ENCODE measurements around the gene STOX1.
"Not testable (repeated sequence)": the region's sequence is repeated elsewhere in the genome, so short reads cannot be mapped to it uniquely, and the experiment has no call there.

Gene STOX1, protein sequence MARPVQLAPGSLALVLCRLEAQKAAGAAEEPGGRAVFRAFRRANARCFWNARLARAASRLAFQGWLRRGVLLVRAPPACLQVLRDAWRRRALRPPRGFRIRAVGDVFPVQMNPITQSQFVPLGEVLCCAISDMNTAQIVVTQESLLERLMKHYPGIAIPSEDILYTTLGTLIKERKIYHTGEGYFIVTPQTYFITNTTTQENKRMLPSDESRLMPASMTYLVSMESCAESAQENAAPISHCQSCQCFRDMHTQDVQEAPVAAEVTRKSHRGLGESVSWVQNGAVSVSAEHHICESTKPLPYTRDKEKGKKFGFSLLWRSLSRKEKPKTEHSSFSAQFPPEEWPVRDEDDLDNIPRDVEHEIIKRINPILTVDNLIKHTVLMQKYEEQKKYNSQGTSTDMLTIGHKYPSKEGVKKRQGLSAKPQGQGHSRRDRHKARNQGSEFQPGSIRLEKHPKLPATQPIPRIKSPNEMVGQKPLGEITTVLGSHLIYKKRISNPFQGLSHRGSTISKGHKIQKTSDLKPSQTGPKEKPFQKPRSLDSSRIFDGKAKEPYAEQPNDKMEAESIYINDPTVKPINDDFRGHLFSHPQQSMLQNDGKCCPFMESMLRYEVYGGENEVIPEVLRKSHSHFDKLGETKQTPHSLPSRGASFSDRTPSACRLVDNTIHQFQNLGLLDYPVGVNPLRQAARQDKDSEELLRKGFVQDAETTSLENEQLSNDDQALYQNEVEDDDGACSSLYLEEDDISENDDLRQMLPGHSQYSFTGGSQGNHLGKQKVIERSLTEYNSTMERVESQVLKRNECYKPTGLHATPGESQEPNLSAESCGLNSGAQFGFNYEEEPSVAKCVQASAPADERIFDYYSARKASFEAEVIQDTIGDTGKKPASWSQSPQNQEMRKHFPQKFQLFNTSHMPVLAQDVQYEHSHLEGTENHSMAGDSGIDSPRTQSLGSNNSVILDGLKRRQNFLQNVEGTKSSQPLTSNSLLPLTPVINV

GRCh38 chr10:68826764-68827591 is at the start of gene STOX1:
Gene STOX1 (plus strand): TSS chr10:68827531. CDS start chr10:68827624, 93 bp downstream.
- in situ Hi-C loops (cut with HindIII; ENCODE audit: low sequenced_read_pairs): no loop called here

DNA sequence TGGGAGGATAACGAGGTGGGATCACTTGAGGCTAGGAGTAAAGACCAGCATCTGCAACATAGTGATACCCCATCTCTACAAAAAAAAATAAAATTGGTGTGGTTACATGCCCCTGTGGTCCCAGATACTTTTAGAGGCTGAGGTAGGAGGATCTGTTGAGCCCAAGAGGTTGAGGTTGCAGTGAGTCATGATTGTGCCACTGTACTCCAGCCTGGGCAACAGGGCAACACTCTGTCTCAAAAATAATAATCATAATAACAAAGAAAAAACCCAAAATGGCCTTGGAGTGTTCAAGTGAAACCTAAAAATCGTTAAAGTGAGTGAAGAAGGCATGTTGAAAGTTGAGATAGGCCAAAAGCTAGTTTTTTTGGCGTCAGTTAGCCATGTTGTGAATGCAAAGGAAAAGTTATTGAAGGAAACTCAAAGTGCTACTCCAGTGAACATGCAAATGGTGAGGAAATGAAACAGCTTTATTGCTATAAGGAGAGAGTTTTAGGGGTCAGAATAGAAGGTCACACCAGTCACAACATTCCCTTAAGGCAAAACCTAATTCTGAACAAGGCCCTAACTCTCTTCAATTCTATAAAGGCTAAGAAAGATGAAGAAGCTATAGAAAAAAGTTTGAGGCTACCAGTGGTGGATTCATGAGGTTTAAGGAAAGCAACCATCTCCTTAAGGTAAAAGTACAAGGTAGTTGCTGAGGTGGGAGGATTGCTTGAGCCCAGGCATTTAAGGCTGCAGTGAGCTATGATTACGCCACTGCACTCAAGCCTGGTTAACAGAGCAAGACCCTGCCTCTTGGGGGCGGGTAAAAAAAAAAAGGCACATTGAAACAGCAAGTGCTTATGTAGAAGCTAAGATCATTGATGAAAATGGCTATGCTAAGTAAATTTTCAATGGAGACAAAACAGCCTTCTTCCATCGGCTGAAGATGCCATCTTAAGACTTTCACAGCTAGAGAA is 45.4 kb upstream of the STOX1 start:
- in situ Hi-C loops (cut with HindIII; ENCODE audit: low sequenced_read_pairs): no loop called here

GRCh38 chr10:68784476-68784875 is 42.9 kb upstream of the STOX1 start:
- in situ Hi-C loops (cut with HindIII; ENCODE audit: low sequenced_read_pairs): no loop called here

DNA sequence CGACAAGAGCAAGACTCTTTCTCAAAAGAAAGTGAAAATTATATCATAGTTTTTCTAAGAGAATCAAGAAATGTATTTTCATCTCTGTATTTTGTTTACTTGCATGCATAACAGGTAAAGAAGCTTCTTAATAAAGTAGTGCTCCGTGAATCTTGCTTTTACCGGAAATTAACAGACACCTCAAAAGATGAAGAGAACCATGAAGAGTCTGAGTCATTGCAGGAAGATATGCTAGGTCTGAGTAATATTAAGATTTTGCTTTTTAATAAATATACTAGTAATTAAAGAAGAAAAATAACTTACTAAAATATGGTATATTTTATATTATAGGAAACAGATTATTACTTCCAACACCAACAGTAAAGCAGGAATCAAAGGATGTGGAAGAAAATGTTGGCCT is 39.5 kb upstream of the STOX1 start:
- in situ Hi-C loops (cut with HindIII; ENCODE audit: low sequenced_read_pairs): no loop called here

DNA sequence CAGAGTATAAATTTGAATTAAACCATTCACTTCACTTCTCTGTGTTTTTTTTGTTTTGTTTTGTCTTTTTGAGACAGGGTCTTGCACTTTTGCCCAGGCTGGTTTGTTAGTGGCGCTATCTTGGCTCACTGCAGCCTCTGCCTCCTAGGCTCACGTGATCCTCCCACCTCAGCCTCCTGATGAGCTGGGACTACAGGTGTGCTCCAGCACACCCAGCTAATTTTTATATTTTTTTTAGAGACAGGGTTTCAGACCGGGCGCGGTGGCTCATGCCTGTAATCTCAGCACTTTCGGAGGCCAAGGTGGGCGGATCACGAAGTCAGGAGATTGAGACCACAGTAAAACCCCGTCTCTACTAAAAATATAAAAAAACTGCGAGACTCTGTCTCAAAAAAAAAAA is 36.9 kb upstream of the STOX1 start:
- in situ Hi-C loops (cut with HindIII; ENCODE audit: low sequenced_read_pairs): no loop called here

DNA sequence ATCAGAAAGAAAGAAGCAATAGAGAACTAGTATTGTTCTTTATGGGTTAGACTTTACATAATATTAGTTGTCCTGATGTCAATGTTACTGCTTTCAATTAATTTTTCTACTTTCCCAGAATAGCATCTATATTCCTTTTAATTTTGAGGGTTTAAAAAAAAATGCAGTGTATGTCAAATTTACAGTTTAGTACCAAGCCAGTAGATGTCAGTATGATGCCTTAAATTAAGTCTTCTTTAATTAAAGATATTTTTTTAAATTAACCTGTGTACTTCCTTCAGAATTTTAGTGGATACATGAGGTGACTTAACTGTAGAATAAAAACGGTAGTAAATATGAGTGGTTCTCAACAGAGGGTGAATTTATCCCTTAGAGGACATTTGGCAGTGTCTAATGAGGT is 35.2 kb upstream of the STOX1 start:
- in situ Hi-C loops (cut with HindIII; ENCODE audit: low sequenced_read_pairs): no loop called here

DNA sequence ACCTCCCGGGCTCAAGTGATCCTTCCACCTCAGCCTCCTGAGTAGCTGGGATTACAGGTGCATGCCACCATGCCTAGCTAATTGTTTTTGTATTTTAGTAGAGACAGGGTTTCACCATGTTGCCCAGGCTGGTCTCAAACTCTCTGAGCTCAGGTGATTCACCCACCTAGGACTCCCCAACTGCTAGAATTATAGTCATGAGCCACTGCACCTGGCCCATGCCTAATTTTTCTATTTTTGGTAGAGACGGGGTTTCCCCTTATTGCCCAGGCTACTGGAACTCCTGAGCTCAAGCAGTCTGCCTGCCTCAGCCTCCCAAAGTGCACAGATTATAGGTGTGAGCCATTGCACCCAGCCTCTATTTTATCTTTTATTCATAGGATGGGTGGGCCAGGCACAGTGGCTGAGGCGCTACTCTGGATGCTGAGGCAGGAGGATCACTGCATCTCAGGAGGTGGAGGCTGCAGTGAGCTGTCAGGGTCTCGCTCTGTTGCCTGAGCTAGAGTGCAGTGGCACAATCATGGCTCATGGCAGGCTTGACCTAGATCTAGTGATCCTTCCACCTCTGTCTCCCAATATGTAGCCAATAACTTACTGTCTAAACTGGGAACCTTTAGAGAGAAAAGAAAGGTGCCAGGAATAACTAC is 31.3 kb upstream of the STOX1 start:
- in situ Hi-C loops (cut with HindIII; ENCODE audit: low sequenced_read_pairs): no loop called here

- in situ Hi-C loops (cut with HindIII; ENCODE audit: low sequenced_read_pairs): no loop called here
Observed at GRCh38 chr10:68796605-68797004, 30.7 kb upstream of the STOX1 start.

DNA sequence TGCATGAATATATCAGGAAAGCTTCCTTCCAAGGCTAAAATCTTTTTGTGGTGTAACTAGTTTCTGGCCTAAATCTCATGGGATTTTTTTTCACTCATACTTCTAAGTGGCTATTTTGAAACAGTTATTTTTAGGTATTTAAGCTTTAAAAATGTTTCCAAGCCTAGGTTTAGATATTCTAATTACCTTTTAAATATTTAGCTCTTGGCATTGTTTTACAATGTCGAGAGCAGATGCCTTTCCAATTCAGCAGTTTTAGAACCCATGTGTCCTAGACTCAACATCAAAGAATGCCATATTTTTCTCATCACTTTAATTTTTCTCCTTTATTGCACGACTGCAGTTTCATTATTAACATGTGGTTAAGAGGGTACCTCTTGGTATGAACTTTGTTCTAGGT is 27.1 kb upstream of the STOX1 start:
- in situ Hi-C loops (cut with HindIII; ENCODE audit: low sequenced_read_pairs): no loop called here

GRCh38 chr10:68804692-68805091 is 22.6 kb upstream of the STOX1 start:
- in situ Hi-C loops (cut with HindIII; ENCODE audit: low sequenced_read_pairs): no loop called here

DNA sequence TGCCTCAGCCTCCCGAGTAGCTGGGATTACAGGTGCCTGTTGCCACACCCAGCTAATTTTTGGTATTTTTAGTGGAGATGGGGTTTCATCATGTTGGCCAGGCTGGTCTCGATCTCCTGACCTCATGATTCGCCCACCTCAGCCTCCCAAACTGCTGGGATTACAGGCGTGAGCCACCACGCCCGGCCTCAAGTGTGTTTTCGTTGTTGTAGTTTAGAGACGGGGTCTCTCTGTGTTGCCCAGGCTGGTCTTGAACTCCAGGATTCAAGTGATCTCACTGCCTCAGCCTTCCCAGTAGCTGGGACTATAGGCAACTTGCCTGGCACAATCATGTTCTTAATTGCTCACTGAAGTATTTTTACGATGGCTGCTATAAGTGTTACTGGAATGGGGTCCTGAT is 16.5 kb upstream of the STOX1 start:
- in situ Hi-C loops (cut with HindIII; ENCODE audit: low sequenced_read_pairs): not testable (repeated sequence)

DNA sequence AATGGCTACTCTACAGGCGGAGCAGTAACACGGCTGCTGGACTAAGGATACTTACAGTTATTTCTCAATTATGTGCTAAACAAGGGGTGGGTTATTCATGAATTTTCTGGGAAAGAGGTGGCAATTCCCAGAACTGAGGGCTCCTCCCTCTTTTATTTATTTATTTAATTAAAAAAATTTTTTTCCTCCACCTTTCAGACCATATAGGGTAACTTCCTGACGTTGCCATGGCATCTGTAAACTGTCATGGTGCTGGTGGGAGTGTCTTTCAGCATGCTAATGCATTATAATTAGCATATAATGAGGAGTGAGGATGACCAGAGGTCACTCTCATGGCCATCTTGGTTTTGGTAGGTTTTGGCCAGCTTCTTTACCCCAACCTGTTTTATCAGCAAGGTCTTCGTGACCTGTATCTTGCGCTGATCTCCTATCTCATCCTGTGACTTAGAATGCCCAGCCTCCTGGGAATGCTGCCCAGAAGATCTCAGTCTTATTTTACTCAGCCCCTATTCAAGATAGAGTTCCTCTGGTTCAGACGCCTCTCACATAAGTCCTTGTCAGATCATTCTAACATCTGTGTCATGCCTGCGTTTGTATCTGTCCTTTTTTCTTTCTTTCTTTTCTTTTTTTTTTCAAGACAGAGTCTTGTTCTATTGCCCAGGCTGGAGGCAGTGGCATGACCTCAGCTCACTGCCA is 15.9 kb upstream of the STOX1 start:
- in situ Hi-C loops (cut with HindIII; ENCODE audit: low sequenced_read_pairs): no loop called here

- in situ Hi-C loops (cut with HindIII; ENCODE audit: low sequenced_read_pairs): no loop called here
Observed at GRCh38 chr10:68812420-68812819, 14.9 kb upstream of the STOX1 start.

DNA sequence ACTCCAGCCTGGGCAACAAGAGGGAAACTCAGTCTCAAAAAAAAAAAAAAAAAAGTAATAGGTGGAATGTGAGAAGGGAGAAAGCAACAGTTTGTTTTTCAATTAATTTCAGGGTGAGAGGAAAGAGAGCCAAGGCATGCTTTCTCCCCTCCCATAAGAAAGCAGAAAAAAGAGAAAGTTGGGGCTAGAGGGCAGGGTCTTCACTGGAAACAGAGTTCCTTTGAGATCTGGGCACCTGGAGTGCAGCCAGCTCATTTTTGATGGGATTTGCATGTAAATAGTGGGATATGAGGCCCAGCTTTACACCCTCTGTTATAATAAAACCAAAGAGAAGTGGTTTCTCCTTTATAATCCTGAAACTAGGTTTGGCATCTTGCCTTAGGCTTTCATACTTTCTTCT is 13.8 kb upstream of the STOX1 start:
- in situ Hi-C loops (cut with HindIII; ENCODE audit: low sequenced_read_pairs): no loop called here

GRCh38 chr10:68816796-68817412 is 10.4 kb upstream of the STOX1 start:
- in situ Hi-C loops (cut with HindIII; ENCODE audit: low sequenced_read_pairs): no loop called here

DNA sequence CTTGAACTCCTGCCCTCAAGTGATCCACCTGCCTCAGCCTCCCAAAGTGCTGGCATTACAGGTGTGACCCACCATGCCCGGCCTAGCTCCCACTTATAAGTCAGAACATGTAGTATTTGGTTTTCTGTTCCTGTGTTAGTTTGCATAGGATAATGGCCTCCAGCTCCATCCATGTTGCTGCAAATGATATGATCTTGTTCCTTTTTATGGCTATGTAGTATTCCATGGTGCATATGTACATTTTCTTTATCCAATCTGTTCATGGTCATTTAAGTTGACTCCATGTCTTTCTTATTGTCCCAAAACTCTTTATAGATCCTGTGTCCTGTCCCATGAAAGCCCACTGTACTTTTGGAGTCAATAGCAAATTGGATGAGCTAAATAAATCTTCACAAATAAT is 7.0 kb upstream of the STOX1 start:
- in situ Hi-C loops (cut with HindIII; ENCODE audit: low sequenced_read_pairs): not testable (repeated sequence)

DNA sequence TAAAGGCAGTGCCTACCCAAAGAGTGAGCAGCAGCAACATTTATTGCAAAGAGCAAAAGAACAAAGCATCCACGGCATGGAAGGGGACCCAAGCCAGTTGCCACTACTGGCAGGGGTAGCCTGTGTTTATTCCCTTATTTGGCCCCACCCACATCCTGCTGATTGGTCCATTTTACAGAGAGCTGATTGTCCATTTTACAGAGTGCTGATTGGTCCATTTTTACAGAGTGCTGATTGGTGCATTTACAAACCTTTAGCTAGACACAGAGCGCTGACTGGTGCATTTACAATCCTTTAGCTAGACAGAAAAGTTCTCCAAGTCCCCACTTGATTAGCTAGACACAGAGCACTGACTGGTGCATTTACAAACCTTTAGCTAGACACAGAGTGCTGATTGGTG is 4.7 kb upstream of the STOX1 start:
- in situ Hi-C loops (cut with HindIII; ENCODE audit: low sequenced_read_pairs): not testable (repeated sequence)

DNA sequence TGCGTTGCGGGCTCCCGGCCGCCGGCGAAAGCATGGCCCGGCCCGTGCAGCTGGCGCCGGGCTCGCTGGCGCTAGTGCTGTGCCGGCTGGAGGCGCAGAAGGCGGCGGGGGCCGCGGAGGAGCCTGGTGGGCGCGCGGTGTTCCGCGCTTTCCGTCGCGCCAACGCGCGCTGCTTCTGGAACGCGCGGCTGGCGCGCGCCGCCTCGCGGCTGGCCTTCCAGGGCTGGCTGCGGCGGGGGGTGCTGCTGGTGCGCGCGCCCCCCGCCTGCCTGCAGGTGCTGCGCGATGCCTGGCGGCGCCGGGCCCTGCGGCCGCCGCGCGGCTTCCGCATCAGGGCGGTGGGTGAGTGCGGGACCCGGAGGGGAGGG is 245 bp downstream of the STOX1 start:
- in situ Hi-C loops (cut with HindIII; ENCODE audit: low sequenced_read_pairs): not testable (repeated sequence)
